GM18499 (cell line): ENCODE measurements around the gene TBC1D7.

ENCODE experiments used
- ATAC-seq: cut with Tn5 transposase; IDR thresholded peaks from one replicate; pipeline ENCODE4 v1.9.1; 2021; ENCODE audit warnings: moderate number of reproducible peaks; ENCODE audit not compliant: insufficient read depth, unreplicated experiment

The TBC1D7 gene

DNA sequence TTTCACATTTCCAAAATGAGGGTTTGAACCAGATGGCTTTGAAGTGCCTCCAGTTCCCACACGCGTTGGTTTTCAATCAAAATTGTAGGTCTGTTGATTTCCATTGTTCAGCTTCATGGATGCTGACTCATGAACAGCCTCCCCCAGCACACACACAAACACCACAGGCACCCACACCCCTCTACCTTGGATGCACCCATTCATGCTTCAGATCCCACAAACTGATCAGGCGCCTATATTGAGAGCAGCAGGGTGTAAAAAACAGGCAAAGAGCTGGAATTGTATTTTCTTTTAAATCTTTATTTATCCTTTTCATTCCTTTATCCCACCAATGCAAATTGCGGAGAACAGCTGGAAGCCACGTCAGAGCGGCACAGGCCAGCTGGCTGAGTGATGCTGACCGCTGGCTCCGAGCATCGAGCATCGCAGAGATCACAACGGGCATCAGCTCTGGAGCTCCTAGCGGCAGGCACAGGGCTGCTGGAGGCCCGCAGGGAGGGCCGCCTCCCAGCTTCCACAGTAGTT is 29.3 kb upstream of the TBC1D7 start:
- no peak for ATAC-seq

DNA sequence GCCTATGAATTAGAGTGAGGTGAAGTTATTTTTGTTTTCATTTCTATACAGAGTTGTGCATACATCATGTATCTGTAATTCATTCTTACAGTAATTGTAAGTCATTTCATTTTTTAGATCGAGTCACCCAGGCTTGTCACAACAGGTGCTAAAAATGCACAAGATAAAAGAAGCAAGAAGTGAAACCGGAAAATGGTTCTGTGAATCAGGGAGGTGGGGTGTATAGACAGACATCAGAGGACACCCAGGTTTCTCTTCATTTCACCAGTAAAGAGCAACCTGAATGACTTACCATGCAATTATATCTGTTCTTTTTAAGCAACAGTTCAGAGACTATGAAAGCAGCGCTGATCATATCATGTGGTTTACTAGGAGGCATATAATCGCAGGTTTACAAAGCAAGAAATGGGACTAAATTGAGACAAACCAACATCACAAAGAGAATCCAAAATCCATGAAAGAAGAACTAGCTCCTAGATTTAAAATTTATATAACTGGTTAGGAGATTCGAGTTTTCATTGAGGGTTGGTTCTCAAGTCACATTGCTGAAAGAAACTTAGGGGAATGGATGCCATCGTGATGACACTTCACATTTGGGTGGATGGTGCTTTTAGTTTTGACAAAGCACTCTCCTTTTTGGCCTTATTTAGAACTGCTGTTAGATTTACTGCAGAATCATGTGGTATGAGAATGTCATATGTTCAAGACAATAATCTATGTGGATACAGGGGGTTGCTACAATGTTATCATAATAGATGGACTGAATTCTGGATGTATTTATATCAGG is 27.9 kb upstream of the TBC1D7 start:
- peak; percentile 79 for ATAC-seq

GRCh38 chr6:13355043-13355945 is 27.0 kb upstream of the TBC1D7 start:
- ATAC-seq, result peak; percentile 35

- ATAC-seq, result no peak
Observed at GRCh38 chr6:13354331-13355042, 26.1 kb upstream of the TBC1D7 start.

- no peak for ATAC-seq
Observed at GRCh38 chr6:13352165-13352564, 23.8 kb upstream of the TBC1D7 start.

DNA sequence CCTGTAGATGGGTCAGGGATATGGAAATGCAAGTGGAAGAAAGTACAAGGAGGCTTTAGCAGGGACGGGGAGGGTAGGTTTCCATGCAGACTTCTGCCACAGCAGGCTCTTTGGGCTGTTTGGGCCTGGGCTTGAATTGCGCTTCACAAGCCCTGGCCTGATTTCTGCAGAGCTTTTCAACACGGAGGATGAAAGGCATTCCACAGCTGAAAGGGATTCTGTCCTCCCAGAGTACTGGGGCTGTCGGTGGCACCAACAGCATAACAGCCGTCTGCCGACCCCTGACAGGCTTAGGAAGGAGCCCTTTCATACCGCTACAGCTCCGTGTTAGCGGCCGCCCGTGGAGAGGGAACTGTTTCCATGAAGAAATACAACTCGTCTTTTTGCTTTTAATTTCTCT is 22.9 kb upstream of the TBC1D7 start:
- ATAC-seq, result no peak

DNA sequence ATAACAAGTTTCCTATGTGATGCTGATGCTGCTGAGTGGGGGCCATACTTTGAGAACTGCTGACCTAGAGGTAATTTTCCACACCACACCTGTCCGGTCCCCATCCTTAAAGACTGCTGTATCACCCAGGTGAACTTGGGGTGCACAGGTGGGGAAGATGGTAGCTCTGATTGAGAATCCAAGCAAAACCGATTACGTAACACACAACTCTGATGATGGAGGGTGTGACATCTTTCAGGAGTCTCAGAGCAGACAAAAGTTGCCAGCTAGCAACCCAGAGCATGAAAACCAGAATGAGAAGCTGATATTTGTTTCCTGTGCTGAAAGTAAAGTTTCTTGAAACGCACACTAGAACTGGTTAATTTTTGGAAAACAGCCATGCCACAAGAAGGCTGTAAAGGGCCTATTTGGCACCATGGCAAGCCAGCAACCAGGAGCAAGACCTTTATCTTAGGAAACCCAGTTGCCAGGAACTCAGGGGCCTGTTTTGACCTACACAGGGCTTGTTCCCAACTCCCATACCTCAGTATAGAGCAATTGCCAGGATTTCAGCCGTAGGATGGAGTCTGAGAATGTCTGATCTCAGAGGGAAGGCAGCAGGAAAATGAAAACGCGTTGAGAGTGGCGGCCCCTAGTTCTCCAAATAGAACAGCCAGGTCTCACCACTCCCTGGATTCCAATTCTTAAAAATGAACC is 21.6 kb upstream of the TBC1D7 start:
- ATAC-seq, result no peak

DNA sequence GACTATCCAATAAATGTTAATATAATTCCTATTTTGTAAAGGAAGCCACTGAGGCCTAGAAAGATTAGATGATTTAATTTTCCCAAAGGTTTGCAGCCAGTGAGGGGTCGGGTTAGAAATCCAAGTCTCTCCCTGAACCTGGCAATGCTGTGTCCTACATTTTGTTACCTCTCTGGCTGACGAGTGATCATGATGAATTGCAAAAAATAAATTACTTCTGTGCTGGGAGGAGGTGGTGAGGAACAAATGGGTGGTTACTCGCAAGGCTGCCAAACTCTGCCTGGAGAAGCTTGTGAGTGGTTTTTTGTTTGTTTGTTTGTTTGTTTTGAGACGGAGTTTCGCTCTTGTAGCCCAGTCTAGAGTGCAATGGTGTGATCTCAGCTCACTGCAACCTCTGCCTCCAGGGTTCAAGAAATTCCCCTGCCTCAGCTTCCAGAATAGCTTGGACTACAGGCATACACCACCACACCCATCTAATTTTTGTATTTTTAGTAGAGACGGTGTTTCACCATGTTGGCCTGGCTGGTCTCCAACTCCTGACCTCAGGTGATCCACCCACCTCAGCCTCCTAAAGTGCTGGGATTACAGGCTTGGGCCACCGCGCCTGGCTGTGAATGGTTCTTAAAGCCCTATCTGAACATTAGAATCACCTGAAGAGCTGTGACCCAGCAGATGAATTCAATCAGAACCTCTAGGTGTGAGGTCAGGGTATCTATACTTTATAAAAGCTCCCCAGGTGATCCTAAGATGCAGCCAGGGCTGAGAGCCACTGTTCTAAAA is 20.2 kb upstream of the TBC1D7 start:
- no peak for ATAC-seq

DNA sequence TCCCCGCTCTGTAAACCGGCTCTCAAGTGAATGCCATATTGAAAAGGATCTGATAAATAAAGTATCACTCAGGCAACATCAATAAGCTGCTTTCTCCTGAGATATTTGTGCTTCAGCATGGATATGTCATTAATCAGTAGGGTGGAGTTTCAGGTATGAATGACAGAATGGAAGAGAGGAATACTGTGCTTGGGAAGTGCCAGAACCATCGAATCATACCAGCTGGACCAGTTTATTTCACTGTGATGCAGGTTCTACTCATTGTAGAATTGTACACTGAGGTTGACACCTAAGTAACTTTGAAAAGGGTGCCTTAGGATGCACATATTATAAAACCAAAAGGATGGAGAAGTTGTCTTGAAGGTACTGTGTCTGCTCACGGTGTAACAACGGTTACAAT is 17.9 kb upstream of the TBC1D7 start:
- no peak for ATAC-seq

DNA sequence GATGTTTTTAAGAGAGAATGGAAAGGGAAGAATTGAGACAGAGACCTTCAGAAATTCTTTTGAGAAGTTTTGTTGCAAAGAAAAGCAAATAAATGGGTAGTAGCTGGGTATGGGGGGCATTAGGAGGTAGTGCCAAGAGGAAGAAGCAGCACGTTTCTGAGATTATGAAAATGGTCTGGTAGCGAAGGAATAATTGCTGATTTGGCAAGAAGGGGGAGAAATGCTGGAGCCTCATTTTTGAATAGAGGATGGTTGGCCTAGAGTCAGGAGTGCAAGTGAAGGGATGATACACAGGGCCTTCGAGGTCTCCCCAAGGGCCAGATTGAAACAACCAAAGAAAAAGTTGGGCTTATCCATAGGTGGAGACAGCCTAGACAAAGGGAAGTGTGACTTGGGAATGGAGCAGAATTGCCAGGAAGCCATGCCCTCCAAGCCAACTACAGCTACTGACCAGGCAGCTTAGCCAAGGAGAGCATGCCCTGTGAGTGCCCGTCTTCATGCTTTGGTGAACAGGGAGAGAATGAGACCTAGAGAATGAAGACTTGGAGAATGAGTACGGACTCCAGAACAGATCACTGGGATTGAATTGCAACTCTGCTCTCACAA is 14.2 kb upstream of the TBC1D7 start:
- no peak for ATAC-seq

DNA sequence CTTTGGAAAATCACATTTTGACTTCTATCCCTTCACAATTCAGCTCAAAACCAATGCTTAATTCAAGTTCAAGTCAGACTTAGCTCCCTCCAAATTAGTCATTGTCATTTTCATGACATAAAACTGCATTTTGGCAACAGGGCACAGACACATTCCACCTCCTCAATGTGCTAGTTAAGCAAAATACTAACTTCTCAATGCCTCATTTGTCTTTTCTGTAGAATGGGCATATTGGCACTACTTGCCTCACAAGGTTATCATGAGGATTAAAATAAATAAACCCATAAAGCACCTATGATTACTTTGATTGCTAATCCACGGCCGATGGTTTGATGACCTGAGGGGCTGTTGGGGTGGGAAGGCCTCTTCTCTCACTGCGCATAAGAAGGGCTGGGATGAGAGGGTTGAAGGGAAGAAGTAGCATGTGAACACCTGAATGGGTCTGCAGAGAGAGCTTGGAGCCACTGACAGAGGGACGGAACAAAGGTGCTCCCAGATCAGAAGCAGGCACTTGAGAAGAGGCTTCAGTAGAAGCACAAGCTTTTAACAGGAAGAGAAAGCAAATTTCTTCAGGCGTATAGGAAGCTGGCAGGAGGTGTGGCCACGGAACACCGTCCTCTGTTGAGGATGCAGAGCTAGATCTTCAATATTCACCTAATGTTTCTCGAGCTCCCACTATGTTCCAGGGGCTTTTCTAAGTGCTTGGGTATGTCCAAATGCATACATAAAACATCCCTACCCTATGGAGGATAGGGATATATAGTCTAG is 11.7 kb upstream of the TBC1D7 start:
- no peak for ATAC-seq

GRCh38 chr6:13338038-13338437 is 9.7 kb upstream of the TBC1D7 start:
- no peak for ATAC-seq

DNA sequence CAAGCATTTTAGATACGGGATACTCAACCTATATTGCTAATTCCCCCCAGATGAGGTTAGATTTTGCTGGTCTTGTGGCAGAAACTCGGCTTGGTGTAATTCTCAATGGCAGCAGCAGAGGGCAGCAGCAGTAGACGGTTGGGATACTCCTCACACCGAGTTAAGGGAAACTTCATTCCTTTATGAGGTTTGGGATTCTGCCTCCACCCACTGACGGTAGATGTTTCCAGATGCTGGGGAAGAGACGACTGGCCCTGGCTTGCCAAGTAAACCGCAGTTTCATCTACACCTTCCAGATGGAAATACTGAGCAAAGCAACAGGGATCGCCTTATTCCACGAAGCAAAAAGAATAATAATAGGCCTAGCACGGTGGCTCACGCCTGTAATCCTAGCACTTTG is 8.2 kb upstream of the TBC1D7 start:
- no peak for ATAC-seq

GRCh38 chr6:13334953-13335352 is 6.6 kb upstream of the TBC1D7 start:
- no peak for ATAC-seq

DNA sequence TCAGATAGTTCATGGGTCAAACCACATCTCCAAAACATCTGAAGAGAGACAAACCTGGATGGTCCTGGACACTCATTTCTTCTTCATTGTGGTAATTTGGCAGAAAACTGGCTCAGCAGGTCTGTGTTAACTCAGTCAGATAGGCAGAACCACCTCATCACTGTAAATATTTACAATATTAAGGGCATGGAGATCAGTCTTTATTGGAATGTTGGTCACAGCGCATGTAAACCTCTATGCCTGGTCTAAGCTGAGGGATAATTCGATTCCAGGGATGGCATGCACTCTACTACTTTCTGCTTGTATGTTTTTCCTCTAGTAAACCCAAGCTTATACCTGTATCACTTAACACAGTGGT is 4.0 kb upstream of the TBC1D7 start:
- no peak for ATAC-seq

- ATAC-seq, result no peak
Observed at GRCh38 chr6:13331516-13332348, 3.4 kb upstream of the TBC1D7 start.

GRCh38 chr6:13328875-13329183 is 492 bp upstream of the TBC1D7 start:
- no peak for ATAC-seq

- no peak for ATAC-seq
Observed at GRCh38 chr6:13327691-13328075, 654 bp downstream of the TBC1D7 start.
